Omental fat pad (tissue), 4 donors: Measurements from ENCODE around the gene DLD. TPM values are rescaled to one million over a fixed set of nuclear protein-coding genes. Genes with fewer than 3 reads are reported as not detected.
"Not testable (repeated sequence)": the region's sequence is repeated elsewhere in the genome, so short reads cannot be mapped to it uniquely, and the experiment has no call there.

ENCODE experiments used
- ATAC-seq: fragments of 150-250 bp; one replicate; pipeline ENCODE4 v1.9.1; 2016; ENCODE audit warnings: mild to moderate bottlenecking, moderate library complexity; ENCODE audit not compliant: low FRiP score
- DNase-seq: peaks from one replicate; pipeline ENCODE4 v3.0.0-alpha.2; 2019; ENCODE audit warnings: low spot score
- CTCF ChIP-seq, 3 donors: fragments of 450-650 bp; IDR thresholded peaks; one replicate each; pipeline ENCODE4 v1.5.1; 2016 to 2017; ENCODE audit warnings: antibody characterized with exemption in 3 of 3, mild to moderate bottlenecking in 3 of 3, moderate library complexity in 2 of 3
- total RNA-seq, 4 donors: library from RNA; depleted of rRNA; stranded (reverse); fragments of >200 nt; gene quantifications; one replicate each; pipeline ENCODE4 v1.1.0, GENCODE V29; 2016

DLD gene
- total RNA-seq, 4 donors from 2014 or later = 46.0 to 112 (median 59.2) TPM

- ATAC-seq = no peak
- TF ChIP-seq CTCF (IDR thresholded peaks at IDR 0.05) = no peak
- DNase-seq = no peak
Observed at GRCh38 chr7:107918948-107919347, 28.0 kb downstream of the DLD start.

- no peak for ATAC-seq
- no peak for DNase-seq
- TF ChIP-seq CTCF (IDR thresholded peaks at IDR 0.05) = no peak
Observed at GRCh38 chr7:107920048-107920772, 29.2 kb downstream of the DLD start.

GRCh38 chr7:107921826-107922225 lies 30.8 kb downstream of the DLD start:
- not testable (repeated sequence) for ATAC-seq, DNase-seq

GRCh38 chr7:107922886-107923285 lies 31.9 kb downstream of the DLD start:
- no peak for TF ChIP-seq CTCF (IDR thresholded peaks at IDR 0.05)
- ATAC-seq (no peak), DNase-seq (no peak)

GRCh38 chr7:107924841-107925504 lies 34.0 kb downstream of the DLD start:
- no peak for TF ChIP-seq CTCF (IDR thresholded peaks at IDR 0.05)
- no peak for ATAC-seq
- no peak for DNase-seq

- no peak for TF ChIP-seq CTCF (IDR thresholded peaks at IDR 0.05)
- ATAC-seq (no peak), DNase-seq (no peak)
Observed at GRCh38 chr7:107926481-107926880, 35.5 kb downstream of the DLD start.

- DNase-seq (no peak), ATAC-seq (no peak)
- no peak for TF ChIP-seq CTCF (IDR thresholded peaks at IDR 0.05)
Observed at GRCh38 chr7:107931740-107932515, 40.9 kb downstream of the DLD start.
